NT2/D1 (cell line): Measurements from ENCODE around the gene OR2S2.

Source experiments
- SUZ12 ChIP-seq: IDR thresholded peaks from 2 replicates; pipeline ENCODE4 v1.6.1; 2011; ENCODE audit not compliant: insufficient read length, insufficient read depth; ENCODE audit errors: extremely low read depth
- YY1 ChIP-seq: IDR thresholded peaks from 2 replicates; pipeline ENCODE4 v1.6.1; 2011; ENCODE audit not compliant: insufficient read length, insufficient read depth
- ZNF274 ChIP-seq: IDR thresholded peaks from 2 replicates; pipeline ENCODE4 v1.6.1; 2011; ENCODE audit warnings: mild to moderate bottlenecking, low read depth, low read length

GRCh38 chr9:35948451-35948850, 9.5 kb downstream of the OR2S2 start:
- no peak for TF ChIP-seq ZNF274
- no peak for TF ChIP-seq YY1
- no peak for TF ChIP-seq SUZ12
